Breast epithelium (tissue), 4 donors: Measurements from ENCODE around the gene AFAP1. TPM values are rescaled to one million over a fixed set of nuclear protein-coding genes. Genes with fewer than 3 reads are reported as not detected.

Source experiments
- DNase-seq, 2 donors: peaks; one replicate each; pipeline ENCODE4 v3.0.0-alpha.2; 2019; ENCODE audit warnings: low spot score in 2 of 2
- H3K27ac ChIP-seq, 2 donors: fragments of 200-600 bp; sonication (generic) in 1 of 2; one replicate each; pipeline ENCODE4 v1.5.1; 2016 to 2019; ENCODE audit warnings: mild to moderate bottlenecking in 1 of 2
- H3K27me3 ChIP-seq, 2 donors: fragments of 200-600 bp; sonication (generic) in 1 of 2; one replicate each; pipeline versions ENCODE4 v1.5.1 to v1.6.0; 2017 to 2019; ENCODE audit warnings: control low read depth in 1 of 2, mild to moderate bottlenecking in 1 of 2
- H3K36me3 ChIP-seq: fragments of 200-600 bp; one replicate; pipeline ENCODE4 v1.5.1; 2019
- H3K4me1 ChIP-seq, 2 donors: fragments of 200-600 bp; sonication (generic); one replicate each; pipeline ENCODE4 v1.5.1; 2016 to 2019; ENCODE audit warnings: control low read depth in 1 of 2
- H3K4me3 ChIP-seq, 3 donors: fragments of 200-600 bp; sonication (generic); 1 replicate in 2 of 3; 2 replicates in 1 of 3; pipeline ENCODE4 v1.5.1; 2016 to 2019; ENCODE audit warnings: mild to moderate bottlenecking in 3 of 3, moderate library complexity in 2 of 3
- H3K9me3 ChIP-seq, 2 donors: fragments of 200-600 bp; sonication (generic) in 1 of 2; one replicate each; pipeline ENCODE4 v1.5.1; 2016 to 2019; ENCODE audit warnings: control low read depth in 1 of 2
- POLR2A ChIP-seq: fragments of 450-650 bp; IDR thresholded peaks from one replicate; pipeline ENCODE4 v1.6.1; 2016; ENCODE audit warnings: antibody characterized with exemption, mild to moderate bottlenecking, moderate library complexity
- POLR2AphosphoS5 ChIP-seq, 3 donors: sonication (generic); formaldehyde crosslinking; IDR thresholded peaks; one replicate each; pipeline ENCODE4 v1.6.1; 2017; ENCODE audit warnings: antibody characterized with exemption in 3 of 3
- intact Hi-C: fragments of 100-400 bp; cut with DNase I; formaldehyde crosslinking; loops from one replicate; pipeline ENCODE4 v1.15.1; 2023; ENCODE audit warnings: low total_unique reads
- total RNA-seq, 3 donors: library from RNA; depleted of rRNA; stranded (reverse); fragments of >200 nt; gene quantifications; one replicate each; pipeline ENCODE4 v1.1.0, GENCODE V29; 2016
- TF ChIP-seq, protein P1 (sequence below), 3 donors: fragments of 450-650 bp; IDR thresholded peaks; one replicate each; pipeline ENCODE4 v1.5.1; 2016 to 2017; ENCODE audit warnings: antibody characterized with exemption in 3 of 3, mild to moderate bottlenecking in 3 of 3, moderate library complexity in 3 of 3

AFAP1 gene
- total RNA-seq, 3 donors from 2014 or later, result 14.5 to 21.6 (median 16.6) TPM

DNA sequence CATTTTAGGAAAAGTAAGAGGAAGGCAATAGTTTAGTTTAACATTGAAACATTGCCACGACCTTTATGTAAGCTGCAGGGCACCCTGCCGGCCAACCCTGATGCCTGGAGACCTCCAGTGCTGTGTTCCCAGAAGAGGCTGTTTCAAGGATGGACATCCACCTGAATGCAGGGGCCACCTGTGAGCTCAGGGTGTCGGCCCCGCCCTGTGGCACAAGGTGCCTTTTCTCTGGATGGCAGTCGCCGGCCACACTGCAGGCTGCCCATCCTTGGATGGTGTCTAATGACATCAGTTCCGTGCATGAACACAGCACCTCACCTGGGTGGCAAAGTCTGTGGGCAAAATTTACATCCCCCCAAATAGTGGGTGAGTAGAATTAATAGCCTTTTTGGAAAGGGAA is 180.0 kb downstream of the AFAP1 start:
- Histone ChIP-seq H3K27ac (no peak overlapping the region), H3K36me3 (no peaks in the 10 kb centered on the region), H3K4me1 (no peaks in the 10 kb centered on the region), H3K27me3 (no peaks in the 10 kb centered on the region), H3K9me3 (no peaks in the 10 kb centered on the region), H3K4me3 (no peak overlapping the region)
- no peak for DNase-seq
- TF ChIP-seq POLR2AphosphoS5 (IDR thresholded peaks at IDR 0.05) (no peak), POLR2A (no peak)
- TF ChIP-seq, protein P1, sequence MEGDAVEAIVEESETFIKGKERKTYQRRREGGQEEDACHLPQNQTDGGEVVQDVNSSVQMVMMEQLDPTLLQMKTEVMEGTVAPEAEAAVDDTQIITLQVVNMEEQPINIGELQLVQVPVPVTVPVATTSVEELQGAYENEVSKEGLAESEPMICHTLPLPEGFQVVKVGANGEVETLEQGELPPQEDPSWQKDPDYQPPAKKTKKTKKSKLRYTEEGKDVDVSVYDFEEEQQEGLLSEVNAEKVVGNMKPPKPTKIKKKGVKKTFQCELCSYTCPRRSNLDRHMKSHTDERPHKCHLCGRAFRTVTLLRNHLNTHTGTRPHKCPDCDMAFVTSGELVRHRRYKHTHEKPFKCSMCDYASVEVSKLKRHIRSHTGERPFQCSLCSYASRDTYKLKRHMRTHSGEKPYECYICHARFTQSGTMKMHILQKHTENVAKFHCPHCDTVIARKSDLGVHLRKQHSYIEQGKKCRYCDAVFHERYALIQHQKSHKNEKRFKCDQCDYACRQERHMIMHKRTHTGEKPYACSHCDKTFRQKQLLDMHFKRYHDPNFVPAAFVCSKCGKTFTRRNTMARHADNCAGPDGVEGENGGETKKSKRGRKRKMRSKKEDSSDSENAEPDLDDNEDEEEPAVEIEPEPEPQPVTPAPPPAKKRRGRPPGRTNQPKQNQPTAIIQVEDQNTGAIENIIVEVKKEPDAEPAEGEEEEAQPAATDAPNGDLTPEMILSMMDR (IDR thresholded peaks at IDR 0.05), result no peak
- intact Hi-C loops, result no loop called here

DNA sequence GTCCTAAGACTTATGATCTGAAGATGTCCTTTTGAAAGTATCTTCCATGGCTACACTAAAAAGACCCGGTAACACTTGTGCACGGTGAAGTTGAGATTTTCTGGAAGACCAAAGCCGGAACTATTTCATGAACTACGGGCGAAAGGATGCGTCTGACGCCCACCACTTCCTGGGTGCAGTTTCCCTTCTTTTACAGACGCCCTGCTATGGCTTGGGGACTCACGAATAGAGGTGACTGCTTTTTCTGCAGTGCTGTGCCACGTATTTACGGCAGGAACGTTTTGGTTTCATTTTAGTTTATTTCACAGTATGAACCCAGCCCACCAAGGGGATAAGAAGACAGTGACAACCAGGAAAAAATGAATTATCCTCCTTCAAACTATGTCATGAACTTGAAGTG is 180.4 kb downstream of the AFAP1 start:
- intact Hi-C loops, result no loop called here

DNA sequence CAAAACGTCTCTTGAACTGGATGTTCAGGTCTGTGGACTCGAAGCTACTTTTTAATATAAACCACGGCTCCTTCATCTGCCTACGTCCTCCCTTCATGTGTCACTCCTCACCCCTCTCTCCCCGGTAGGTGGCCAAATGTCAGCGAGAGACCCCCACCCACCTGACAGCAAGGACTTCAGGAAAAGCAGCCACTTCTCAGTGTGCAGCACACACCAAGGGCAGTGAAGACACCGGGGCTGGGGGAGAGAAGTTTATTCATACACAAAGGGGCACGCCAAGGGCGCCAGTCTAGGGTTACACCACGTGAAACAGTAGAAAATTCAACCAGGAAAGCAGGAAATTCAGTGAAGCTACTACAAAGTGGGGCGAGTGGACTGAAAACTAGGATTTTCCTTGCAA is 181.2 kb downstream of the AFAP1 start:
- no peaks in the 10 kb centered on the region for H3K27me3 ChIP-seq
- no peak for DNase-seq
- peak overlapping the region in 1 of 2 donors; percentile 19 for H3K27ac ChIP-seq
- no peaks in the 10 kb centered on the region for H3K4me1 ChIP-seq
- no peak overlapping the region for H3K4me3 ChIP-seq
- intact Hi-C loops, result no loop called here
- TF ChIP-seq, protein P1 (IDR thresholded peaks at IDR 0.05), result no peak
- TF ChIP-seq POLR2A (no peak), POLR2AphosphoS5 (IDR thresholded peaks at IDR 0.05) (no peak)
- no peaks in the 10 kb centered on the region for H3K36me3 ChIP-seq
- H3K9me3 ChIP-seq, result no peaks in the 10 kb centered on the region

More for the DNA sequence above, 180.4 kb downstream of the AFAP1 start:
- TF ChIP-seq, protein P1 (IDR thresholded peaks at IDR 0.05), result no peak
- TF ChIP-seq POLR2AphosphoS5 (IDR thresholded peaks at IDR 0.05) (no peak), POLR2A (no peak)
- DNase-seq, result no peak
- no peaks in the 10 kb centered on the region for H3K9me3 ChIP-seq
- no peaks in the 10 kb centered on the region for H3K36me3 ChIP-seq
- H3K4me3 ChIP-seq, result no peak overlapping the region
- no peaks in the 10 kb centered on the region for H3K27me3 ChIP-seq
- H3K27ac ChIP-seq, result no peak overlapping the region
- no peaks in the 10 kb centered on the region for H3K4me1 ChIP-seq

DNA sequence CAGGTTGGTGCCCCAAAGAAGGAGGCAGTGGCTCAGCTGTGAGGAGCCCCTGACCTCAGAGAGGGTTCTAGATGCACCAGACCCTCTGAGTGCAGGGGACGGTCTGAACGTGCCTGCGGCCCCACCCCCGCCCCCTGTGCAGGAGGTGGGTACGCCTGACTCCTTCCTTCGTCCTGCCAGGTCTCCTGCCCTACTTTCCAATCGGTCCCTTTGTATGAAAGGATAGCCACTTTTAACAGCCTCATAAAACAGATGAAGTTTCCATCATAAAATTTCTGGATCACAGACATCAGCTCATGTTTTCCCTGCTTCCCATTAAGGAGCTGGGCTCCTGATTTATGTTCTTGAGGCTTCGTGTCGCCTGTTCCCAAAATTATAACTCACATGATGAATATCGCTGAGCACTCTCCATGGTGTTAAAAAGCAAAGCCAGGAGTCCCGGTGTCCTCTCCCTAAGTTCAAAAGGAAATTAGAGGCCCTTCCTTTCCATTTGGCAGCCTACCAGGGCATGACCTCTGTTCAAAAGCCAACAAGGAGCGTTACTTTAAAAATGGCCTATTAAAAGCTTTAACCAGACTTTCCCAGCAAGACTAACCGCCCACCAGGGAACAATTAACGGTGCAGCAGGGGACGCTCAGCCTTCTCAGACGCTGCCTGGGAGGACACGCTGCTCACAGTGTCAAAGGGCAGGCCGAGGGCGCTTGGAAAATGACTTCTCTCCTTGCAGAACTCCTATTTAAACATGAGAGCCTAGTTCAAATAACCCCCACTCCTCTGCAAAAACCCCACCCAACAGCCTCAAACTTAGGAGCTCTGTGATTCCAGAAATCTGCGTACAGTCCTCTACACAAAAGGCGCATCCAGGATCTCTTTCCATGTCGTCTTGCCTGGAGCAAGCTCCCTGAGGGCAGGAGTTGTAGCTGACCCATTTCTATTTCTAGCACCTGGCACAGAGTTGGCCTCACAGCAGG is 181.9 kb downstream of the AFAP1 start:
- no peak for DNase-seq
- H3K9me3 ChIP-seq, result no peaks in the 10 kb centered on the region
- intact Hi-C loops, result no loop called here
- H3K27ac ChIP-seq, result peak overlapping the region in 1 of 2 donors; percentile 19
- no peak overlapping the region for H3K4me3 ChIP-seq
- H3K36me3 ChIP-seq, result no peaks in the 10 kb centered on the region
- H3K4me1 ChIP-seq, result no peaks in the 10 kb centered on the region
- no peaks in the 10 kb centered on the region for H3K27me3 ChIP-seq
- TF ChIP-seq POLR2AphosphoS5 (IDR thresholded peaks at IDR 0.05) (no peak), POLR2A (no peak)
- TF ChIP-seq, protein P1 (IDR thresholded peaks at IDR 0.05), result no peak
